GM23338 (cell line): ENCODE measurements around the gene NAE1.

Experiments used
- CREB1 ChIP-seq: fragments of 250-450 bp; sonication (Bioruptor Pico); IDR thresholded peaks from 2 replicates; pipeline ENCODE4 v1.5.0; 2020; ENCODE audit warnings: low read depth, mild to moderate bottlenecking, moderate library complexity
- CTCF ChIP-seq, 2 experiments: fragments of 200-600 bp in 1 of 2; sonication (generic) in 1 of 2; conservative IDR thresholded peaks; 2 replicates each; pipeline versions ENCODE4 v1.5.1 to v1.6.1; 2016 to 2017; ENCODE audit warnings: antibody characterized with exemption in 2 of 2, low read depth in 2 of 2, mild to moderate bottlenecking in 2 of 2, moderate library complexity in 1 of 2
- EZH2 ChIP-seq: fragments of 200-600 bp; sonication (generic); IDR thresholded peaks from one replicate; pipeline ENCODE4 v1.8.0; 2017; ENCODE audit warnings: antibody characterized with exemption, mild to moderate bottlenecking, low read depth; ENCODE audit not compliant: unreplicated experiment
- EZH2phosphoT487 ChIP-seq: fragments of 200-600 bp; sonication (generic); IDR thresholded peaks from one replicate; pipeline ENCODE4 v1.8.1; 2018; ENCODE audit warnings: antibody characterized with exemption; ENCODE audit not compliant: unreplicated experiment
- JUNB ChIP-seq: IDR thresholded peaks from one replicate; pipeline ENCODE4 v1.6.1; 2016; ENCODE audit warnings: antibody characterized with exemption; ENCODE audit not compliant: unreplicated experiment
- NANOG ChIP-seq: IDR thresholded peaks from 2 replicates; pipeline ENCODE4 v1.6.1; 2016; ENCODE audit warnings: antibody characterized with exemption, borderline replicate concordance
- POLR2AphosphoS5 ChIP-seq: IDR thresholded peaks from 2 replicates; pipeline ENCODE4 v1.6.1; 2016; ENCODE audit warnings: antibody characterized with exemption, low read depth
- REST ChIP-seq: IDR thresholded peaks from one replicate; pipeline ENCODE4 v1.6.1; 2018; ENCODE audit warnings: antibody characterized with exemption; ENCODE audit not compliant: unreplicated experiment
- ZNF114 ChIP-seq: fragments of 250-450 bp; sonication (Bioruptor Pico); IDR thresholded peaks from 2 replicates; pipeline ENCODE4 v1.5.0; 2020; ENCODE audit warnings: mild to moderate bottlenecking, moderate library complexity
- TF ChIP-seq, protein P1 (sequence below): fragments of 250-450 bp; sonication (Bioruptor Pico); IDR thresholded peaks from 2 replicates; pipeline ENCODE4 v1.5.0; 2020; ENCODE audit warnings: mild to moderate bottlenecking, moderate library complexity

DNA sequence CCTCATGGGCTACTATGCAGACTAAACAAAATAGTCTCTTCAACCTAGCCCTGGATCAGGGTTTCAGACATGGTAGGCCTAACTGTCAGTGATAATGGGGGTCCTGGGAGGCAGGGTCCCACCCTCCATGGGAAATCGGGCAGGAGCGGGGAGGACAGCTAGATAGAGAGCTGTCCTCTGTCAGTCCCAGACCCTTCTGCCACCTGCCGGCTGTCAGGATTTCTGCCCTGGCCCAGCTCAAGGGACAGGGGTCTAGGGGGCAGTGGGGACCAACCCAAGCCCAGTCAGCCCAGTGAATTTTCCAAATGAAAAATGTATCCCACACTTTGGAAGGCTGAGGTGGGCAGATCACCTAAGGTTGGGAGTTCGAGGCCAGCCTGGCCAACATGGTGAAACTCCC is 18.8 kb upstream of the NAE1 start:
- TF ChIP-seq CTCF (conservative IDR thresholded peaks at IDR 0.05; ENCODE audit: low read depth in 2 of 2) (peak in 1 of 2 experiments; percentile 60; a peak in 2 of 4 replicates), REST (no peak), EZH2 (no peak), POLR2AphosphoS5 (no peak), EZH2phosphoT487 (no peak), JUNB (no peak), NANOG (no peak), CREB1 (CRISPR knock-in tag) (no peak), ZNF114 (no peak)
- TF ChIP-seq, protein P1, sequence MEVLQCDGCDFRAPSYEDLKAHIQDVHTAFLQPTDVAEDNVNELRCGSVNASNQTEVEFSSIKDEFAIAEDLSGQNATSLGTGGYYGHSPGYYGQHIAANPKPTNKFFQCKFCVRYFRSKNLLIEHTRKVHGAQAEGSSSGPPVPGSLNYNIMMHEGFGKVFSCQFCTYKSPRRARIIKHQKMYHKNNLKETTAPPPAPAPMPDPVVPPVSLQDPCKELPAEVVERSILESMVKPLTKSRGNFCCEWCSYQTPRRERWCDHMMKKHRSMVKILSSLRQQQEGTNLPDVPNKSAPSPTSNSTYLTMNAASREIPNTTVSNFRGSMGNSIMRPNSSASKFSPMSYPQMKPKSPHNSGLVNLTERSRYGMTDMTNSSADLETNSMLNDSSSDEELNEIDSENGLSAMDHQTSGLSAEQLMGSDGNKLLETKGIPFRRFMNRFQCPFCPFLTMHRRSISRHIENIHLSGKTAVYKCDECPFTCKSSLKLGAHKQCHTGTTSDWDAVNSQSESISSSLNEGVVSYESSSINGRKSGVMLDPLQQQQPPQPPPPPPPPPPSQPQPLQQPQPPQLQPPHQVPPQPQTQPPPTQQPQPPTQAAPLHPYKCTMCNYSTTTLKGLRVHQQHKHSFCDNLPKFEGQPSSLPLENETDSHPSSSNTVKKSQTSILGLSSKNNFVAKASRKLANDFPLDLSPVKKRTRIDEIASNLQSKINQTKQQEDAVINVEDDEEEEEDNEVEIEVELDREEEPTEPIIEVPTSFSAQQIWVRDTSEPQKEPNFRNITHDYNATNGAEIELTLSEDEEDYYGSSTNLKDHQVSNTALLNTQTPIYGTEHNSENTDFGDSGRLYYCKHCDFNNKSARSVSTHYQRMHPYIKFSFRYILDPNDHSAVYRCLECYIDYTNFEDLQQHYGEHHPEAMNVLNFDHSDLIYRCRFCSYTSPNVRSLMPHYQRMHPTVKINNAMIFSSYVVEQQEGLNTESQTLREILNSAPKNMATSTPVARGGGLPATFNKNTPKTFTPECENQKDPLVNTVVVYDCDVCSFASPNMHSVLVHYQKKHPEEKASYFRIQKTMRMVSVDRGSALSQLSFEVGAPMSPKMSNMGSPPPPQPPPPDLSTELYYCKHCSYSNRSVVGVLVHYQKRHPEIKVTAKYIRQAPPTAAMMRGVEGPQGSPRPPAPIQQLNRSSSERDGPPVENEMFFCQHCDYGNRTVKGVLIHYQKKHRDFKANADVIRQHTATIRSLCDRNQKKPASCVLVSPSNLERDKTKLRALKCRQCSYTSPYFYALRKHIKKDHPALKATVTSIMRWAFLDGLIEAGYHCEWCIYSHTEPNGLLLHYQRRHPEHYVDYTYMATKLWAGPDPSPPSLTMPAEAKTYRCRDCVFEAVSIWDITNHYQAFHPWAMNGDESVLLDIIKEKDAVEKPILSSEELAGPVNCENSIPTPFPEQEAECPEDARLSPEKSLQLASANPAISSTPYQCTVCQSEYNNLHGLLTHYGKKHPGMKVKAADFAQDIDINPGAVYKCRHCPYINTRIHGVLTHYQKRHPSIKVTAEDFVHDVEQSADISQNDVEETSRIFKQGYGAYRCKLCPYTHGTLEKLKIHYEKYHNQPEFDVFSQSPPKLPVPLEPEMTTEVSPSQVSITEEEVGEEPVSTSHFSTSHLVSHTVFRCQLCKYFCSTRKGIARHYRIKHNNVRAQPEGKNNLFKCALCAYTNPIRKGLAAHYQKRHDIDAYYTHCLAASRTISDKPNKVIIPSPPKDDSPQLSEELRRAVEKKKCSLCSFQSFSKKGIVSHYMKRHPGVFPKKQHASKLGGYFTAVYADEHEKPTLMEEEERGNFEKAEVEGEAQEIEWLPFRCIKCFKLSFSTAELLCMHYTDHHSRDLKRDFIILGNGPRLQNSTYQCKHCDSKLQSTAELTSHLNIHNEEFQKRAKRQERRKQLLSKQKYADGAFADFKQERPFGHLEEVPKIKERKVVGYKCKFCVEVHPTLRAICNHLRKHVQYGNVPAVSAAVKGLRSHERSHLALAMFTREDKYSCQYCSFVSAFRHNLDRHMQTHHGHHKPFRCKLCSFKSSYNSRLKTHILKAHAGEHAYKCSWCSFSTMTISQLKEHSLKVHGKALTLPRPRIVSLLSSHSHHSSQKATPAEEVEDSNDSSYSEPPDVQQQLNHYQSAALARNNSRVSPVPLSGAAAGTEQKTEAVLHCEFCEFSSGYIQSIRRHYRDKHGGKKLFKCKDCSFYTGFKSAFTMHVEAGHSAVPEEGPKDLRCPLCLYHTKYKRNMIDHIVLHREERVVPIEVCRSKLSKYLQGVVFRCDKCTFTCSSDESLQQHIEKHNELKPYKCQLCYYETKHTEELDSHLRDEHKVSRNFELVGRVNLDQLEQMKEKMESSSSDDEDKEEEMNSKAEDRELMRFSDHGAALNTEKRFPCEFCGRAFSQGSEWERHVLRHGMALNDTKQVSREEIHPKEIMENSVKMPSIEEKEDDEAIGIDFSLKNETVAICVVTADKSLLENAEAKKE (CRISPR knock-in tag), result no peak
